Stimulated activated CD4-positive, alpha-beta T cell treated with anti-CD3 and anti-CD28 coated beads, Interleukin-2, amount 100 ng/mL, for 4 hours (primary cell): ENCODE results near the gene SND1.

ENCODE experiments used
- DNase-seq: peaks from one replicate; pipeline ENCODE4 v3.0.0-alpha.2; 2020; ENCODE audit warnings: low read depth

The SND1 gene

DNA sequence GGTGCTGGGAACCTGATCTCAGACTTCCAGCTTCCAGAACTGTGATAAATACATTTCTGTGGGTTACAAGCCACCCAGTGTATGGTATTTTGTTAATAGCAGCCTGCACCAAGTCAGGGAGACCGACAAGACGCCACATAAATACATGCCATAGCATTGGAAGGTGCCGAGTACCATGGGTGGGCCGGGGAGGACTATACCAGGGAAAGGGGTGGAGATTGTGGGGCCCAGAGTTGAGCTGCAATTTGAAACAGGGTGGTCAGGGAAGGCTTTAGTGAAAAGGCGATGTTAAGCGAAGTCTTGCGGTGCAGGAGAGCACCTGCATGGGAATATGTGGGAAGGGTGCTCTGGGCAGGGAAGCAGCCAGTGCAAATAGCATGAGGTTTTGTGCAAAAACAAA is 468.1 kb downstream of the SND1 start:
- no peak for DNase-seq

DNA sequence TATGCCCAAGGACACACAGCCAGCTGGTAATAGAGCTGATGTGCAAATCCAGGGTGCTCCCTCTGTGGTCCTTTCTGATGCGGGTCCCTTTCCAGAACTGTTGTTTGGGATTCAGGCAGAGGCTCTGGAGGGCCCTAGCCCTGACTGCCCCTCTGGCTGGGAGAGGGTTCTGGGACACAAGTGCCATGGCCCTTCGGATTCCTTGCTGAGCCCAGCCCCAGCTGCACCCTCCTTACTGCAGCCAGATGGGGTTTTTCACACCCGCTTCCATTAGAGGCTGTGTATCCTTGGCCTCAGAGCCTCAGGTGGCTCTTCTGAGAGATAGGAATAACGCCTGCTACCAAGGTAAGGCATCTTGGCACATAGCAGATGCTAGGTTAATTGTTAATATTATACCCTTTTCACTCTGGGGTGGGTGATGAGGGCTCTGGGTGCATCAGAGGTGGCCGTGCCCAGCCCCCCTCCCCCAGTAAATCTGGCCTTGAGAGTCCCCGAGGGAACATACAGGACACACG is 469.0 kb downstream of the SND1 start:
- DNase-seq, result no peak

DNA sequence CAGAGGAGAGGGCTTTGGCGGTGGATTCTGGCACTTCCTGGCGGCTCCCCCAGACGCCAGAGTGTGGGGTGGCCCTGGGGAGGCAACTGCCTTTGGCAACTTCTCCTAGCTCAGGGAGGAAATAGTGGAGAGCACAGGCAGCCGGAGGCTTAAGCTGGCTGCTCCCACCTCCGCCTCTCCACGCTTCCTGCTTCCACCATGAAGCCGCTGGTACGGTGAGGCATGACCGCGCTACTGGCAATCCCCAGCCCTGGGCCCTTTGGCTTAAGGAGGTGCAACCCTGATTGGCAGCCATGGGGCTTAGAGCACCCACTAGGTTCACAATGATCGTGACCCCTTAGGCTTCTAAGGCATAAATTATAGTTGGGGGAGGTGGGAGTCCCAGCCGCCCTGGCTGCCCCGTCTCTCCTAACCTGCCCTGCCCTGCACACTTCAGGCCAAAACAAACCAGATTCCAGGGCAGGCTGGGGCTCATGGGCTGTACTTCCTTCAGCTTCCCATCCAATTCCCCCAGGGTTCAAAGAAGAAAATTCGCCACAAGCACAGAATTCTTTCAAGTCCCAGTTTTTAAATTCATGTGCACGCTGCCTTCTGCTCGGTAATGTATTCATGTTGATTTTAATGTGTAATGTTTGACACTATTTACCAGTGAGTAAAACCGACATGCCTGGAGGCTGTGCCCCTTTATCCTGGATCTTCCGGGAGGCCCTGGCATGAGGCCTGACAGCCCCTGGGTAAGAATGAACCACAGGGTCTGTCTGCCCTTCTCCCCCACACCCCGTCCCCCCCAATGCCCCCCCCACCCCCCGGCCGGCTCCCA is 469.9 kb downstream of the SND1 start:
- DNase-seq, result no peak

DNA sequence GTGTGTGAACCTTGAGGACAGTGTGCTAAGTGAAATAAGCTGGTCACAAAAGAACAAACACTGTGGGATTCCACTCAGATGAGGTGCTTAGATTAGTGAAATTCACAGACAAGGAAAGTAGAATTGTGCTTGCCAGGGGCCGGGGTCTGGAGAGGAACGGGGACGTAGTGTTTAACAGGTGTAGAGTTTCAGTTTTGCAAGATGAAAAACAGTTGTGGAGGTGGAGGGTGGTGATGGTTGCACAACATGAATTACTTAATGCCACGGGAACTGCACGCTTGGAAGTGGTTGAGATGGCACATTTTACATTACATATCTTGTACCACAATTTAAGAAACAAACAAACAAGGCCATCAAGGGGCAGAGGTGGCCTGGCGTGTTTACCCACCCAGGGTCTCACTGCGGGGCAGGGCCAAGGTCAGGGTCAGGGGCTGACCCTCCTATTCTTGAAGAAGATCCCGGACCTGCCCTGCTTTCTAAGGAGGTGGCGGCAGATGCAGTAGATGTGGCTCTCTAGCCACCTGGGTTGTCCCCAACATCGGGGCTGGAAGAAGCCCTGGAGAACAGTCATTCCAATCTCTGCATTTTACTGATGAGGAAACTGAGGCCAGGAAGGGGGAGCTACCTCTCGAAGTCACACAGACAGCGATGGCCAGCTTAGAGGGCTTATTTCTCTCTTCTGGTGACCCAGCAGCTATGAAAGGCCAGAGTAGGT is 470.7 kb downstream of the SND1 start:
- DNase-seq, result no peak

DNA sequence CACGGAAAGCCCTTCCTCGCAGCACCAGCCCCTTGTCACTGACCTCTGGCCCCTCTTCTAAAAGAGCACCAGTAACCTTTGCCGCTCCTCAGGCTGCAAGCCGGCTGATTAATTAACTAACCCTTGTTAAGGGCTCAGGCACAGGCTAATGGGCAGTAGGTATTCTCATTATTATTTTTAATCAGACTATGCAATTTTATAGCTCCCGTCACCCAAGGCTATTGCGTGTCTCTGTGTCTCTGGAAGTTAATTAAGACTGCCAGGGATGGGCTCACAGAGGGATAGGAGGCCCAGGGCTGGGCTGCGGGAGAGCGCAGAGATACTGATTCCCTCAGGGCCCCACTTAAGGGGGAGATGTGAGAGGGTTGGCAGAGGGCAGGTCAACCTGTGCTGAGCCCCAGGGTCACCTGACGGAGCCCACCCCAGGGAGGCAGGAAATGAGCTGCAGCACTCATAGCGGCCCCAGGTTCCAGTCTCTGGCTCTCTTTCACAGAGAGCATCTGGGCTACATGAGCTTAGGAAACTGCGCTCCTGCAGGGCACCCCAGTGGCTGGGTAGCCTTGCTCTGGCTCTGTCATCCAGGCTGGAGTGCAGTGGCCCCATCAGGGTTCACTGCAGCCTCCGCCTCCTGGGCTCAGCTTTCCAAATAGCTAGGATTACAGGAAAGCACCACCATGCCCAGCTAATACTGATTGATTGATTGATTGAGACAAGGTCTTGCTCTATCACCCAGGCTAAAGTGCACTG is 471.5 kb downstream of the SND1 start:
- no peak for DNase-seq

DNA sequence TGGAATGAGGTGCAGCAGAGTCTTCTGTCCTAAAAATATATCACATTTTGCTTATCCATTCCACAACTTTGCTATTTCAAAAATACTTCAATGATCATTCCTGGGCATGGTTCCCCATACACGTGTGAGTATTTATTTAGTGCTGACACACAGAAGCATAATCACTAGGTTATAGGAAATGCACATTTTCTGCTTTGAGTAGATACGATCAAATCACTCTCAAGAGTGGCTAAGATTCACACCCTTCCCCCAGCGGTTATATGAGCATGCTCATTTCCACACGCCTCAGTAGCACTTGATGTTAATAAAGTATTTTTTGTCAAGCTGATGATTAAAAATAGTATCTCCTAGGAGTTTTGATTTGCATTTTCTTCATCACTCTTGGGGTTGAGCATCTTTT is 472.8 kb downstream of the SND1 start:
- no peak for DNase-seq

DNA sequence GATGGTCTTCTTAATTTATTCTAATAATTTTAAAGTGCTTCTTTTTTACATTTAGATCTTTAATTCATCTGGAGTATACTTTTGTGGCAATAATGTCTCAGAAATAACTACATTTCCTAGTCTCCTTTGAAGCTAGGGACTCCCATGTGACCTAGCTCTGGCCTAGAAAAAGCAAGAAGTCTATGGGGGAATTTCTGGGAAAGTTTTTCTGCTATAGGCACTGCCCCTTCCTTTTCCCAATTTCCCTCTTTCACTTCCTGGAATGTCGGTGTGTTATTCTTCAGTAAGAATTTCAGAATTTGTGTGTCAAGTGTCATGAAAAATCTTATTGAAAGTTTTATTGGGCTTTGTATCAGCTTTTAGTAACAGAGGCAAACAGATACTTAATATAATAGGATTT is 473.8 kb downstream of the SND1 start:
- no peak for DNase-seq

DNA sequence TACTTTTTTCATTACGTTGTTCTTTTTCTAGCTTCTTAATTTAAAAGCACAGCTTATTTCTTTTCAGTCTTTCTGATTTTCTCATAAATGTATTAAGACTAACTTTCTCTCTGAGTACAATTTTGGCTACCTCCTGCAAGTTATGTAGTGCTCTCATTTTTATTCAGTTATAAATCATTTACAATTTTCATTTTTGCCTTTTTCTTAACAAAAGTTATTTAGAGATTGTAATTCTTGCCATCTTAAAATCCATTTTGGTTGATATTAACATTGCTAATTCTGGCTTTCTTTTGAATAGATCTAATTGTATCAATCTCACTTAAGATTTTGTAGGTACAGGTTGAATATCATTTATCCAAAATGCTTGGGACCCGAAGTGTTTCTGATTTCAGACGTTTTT is 476.4 kb downstream of the SND1 start:
- DNase-seq, result no peak

DNA sequence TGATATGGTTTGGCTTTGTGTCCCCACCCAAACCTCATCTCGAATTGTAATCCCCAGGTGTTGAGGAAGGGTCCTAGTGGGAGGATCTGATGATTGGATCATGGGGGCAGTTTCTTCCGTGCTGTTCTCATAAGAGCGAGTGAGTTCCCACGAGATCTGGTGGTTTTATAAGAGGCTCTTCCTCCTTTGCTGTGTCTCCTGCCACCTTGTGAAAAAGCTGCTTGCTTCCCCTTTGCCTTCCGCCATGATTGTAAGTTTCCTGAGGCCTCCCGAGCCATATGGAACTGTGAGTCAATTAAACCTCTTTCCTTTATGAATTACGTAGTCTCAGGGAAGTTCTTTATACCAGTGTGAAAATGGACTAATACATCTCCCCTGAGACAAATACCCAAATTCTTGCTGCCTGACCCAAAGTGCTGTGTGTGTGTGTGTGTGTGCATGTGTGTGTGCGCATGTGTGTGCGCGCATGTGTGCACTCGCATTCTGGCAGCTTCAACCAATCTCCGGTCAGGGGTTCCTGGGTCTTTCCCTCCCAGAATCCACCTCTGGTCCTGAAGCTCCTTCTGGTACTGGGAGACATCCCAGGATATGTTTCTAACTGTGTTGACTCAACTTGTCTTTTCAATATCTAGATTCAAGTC is 477.4 kb downstream of the SND1 start:
- DNase-seq, result no peak

DNA sequence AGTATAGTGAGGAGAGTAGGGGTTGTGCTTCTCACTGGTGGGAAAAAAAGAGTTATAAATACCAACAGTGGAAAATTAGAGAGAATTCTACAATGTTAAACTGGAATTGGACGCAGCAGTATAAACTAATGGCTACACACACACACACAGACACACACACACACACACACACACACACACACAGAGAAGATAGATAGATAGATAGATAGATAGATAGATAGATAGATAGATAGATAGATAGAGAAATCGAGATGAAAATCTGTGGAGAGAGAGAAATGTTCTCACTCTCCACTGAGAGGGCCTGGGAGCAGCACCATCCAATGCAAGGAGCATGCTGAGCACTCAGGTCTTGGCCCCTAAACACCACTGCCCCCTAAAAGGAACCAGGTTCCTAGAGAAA is 479.1 kb downstream of the SND1 start:
- DNase-seq, result no peak

DNA sequence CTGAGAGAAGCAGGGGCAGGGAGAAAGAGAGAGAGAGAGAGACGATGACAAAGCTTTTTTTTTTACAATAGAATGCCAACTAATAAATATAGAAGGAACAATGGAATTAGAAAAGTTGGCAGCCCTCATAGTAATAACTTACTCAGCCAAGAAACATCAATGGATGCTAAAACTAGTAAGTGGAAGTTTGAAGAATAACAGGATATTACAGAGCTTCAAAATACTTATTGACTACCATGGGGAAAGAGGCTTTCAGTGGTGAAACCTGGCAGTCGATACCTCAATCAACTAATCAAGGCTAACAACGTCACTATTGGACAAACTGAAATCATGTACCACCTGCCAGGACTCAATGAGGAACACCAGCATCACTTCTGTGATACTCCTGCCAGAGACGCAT is 479.7 kb downstream of the SND1 start:
- no peak for DNase-seq

DNA sequence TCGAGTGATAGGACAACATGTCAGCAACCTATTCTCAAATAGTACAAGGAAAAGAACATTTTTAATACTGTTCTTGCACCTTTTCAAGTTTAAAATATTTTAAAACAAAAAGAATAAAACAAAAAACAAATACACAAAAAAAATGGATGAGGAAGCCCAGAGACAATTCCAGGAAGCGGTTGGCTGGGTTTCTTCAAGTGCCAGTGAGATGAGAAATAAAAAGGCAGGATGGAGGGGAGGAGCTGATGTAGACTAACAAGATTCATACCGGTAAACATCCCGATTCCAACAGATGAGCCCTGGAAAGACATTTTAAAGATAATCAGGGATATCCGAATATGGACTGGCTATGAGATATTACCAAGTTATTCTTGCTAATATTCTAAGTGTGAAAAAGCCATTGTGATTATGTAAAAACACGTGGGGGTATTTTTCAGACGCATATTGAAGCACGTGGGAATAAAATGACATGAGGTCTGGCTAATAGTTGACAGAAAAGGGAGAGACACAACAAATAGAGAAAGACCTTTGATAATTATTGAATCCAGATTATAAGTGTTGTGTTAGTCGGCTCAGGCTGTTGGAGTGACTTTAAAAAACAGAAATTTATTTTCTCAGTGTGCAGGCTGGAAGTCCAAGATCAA is 480.6 kb downstream of the SND1 start:
- no peak for DNase-seq

DNA sequence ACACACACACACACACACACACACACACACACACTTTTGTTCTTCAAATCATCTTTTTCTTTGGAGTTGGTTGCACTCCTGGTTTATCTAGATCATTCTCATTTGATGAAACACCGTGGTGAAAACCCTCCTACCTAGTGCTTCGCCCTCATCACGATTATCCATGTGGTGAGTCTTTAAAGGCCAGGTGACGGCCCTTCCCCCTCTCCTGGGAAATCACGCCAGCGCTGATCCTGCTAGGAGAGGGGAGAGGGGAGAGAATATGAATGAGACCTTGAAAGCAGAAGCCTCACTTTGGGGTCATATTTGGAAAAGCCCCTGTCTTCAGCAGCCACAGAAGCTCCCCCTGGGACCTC is 483.1 kb downstream of the SND1 start:
- peak; percentile 6 for DNase-seq

DNA sequence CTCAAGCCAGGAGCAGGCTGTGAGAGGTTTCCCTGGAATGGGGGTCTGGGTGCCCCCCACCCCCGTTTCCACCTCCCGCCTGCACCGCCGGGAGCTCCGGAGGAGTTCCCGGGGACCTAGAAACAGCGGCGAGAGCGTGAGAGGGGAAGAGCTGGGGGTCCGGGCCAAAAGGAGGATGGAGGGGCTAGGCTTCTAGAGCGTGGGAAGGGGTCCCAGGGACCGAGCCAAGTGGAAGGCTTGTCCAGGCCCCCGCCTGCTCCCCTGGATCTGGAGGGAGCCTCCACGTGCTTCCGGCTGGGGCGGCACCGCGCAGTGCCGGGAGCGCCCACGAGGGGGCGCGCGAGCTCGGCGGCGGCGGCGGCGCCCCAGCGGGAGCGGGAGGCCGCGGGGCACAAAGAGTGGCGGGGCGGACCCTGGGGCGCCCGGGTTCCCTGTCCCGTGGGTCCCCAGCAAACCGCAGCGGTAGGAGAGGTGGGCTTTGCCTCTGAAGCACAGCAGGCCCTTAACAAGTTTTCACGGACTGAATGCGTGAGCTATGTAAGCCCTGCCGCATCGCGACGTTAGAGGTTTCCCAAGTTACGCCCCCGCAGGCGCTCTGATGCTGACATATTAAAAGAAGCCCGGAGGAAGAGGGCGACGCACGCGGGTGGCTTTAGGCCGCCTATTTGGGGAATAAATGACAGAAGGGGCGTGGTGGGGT is 483.7 kb downstream of the SND1 start:
- peak; percentile 61 for DNase-seq

DNA sequence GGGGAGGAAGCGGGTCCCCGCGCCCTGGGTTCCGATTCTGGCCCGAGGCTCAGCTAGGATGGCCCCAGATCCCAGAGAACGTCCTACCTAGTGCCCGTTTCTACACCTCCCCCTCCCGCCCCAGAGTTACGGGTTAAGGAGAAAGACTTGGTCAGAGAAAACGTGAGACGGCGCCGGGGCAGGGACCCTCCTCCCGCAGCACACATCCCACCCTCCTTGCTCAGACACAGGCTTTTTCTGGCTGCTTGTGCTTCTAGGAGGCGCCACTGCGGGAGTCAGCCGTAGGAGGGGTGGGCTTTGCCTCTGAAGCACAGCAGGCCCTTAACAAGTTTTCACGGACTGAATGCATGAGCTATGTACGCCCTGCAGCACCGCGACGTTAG is 484.2 kb downstream of the SND1 start:
- no peak for DNase-seq

DNA sequence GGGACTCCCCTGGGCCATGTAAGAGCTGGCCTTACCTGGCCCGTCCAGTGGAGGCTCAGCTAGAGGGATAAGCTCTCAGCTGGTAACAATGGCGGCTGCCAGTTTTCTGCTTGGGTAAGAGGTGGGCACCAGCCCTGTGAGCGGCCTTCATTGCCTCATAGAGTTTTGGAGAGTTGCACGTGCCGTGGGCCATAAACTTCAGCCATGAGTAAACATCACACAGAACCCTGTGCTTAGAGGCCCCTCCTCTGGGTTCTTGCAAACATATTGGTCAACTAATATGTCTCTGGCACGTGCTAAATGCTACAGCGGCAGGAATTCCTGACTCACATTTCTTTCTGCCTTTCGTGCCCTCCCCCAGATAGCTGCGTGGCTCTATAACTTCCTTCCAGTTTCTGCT is 485.2 kb downstream of the SND1 start:
- DNase-seq, result no peak

DNA sequence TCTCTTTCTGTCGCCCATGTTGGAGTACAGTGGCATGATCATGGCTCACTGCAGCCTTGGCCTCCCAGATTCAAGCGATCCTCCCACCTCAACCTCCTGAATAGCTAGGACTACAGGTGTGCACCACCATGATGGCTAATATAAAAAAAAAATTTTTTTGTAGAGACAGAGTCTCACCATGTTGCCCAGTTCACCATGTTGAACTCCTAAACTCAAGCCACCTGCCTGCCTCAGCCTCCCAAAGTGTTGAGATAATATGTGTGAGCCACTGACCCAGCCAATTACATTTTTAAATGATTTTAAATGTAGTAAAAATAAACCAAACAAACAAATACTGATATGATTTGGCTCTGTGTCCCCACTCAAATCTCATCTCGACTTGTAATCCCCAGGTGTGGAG is 487.4 kb downstream of the SND1 start:
- DNase-seq, result no peak

DNA sequence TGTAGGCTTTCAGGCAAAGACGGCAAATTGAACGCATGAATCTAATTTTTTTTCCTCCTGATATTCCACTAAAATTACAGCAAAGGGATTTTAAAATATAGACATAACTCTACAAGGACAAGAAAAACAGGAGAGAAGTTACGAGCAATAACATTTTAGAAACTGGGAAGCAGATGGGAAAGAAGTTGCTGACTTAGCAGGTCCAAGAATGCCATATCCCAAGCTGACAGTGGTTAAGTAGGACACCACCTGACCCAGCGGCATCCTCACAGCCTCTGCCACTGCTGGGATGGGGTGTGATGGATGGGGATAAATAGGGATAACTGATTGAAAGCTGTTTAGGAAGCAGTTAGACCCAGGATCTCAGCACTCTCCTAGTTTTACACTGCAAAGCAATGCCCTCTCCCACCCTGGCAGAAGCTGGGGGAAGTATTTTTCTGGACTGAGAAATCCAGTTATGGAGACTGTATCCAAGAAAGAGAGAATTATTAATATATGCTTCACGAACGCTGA is 489.7 kb downstream of the SND1 start:
- DNase-seq, result no peak
